ENCODE data around the gene SPCS1. TPM values are rescaled to one million over a fixed set of nuclear protein-coding genes. Genes with fewer than 3 reads are reported as not detected.

Gene SPCS1
- total RNA-seq, 1 donor = 67.0 TPM

- Histone ChIP-seq H3K79me2 (ENCODE audit: insufficient read depth, low read length) (peaks cover 52% of the 10 kb centered on the region), H2AFZ (ENCODE audit: low read length) (no peak overlapping the region), H3K4me1 (ENCODE audit: insufficient read depth, low read length) (peaks cover 23% of the 10 kb centered on the region), H3K4me2 (ENCODE audit: insufficient read depth, low read length) (peak overlapping the region; percentile 100), H3K36me3 (ENCODE audit: insufficient read depth, low read length) (peaks cover 16% of the 10 kb centered on the region), H3K4me3 (ENCODE audit: insufficient read depth, low read length) (peak overlapping the region; percentile 90), H3K9me3 (ENCODE audit: low read depth, low read length) (no peaks in the 10 kb centered on the region), H4K20me1 (ENCODE audit: insufficient read depth, low read length) (no peaks in the 10 kb centered on the region), H3K27me3 (ENCODE audit: insufficient read depth, low read length) (no peaks in the 10 kb centered on the region), H3K27ac (ENCODE audit: low read depth, low read length) (no peak overlapping the region)
- no peak for DNase-seq (ENCODE audit: insufficient read length, low spot score, missing footprints)
- no peak for TF ChIP-seq CTCF (IDR thresholded peaks at IDR 0.05; ENCODE audit: extremely low read depth, low read depth, low read length)
Observed at GRCh38 chr3:52707585-52707984, 1.7 kb downstream of the SPCS1 start.

- H3K27me3 ChIP-seq (ENCODE audit: insufficient read depth, low read length) = no peaks in the 10 kb centered on the region
- no peak for TF ChIP-seq CTCF (IDR thresholded peaks at IDR 0.05; ENCODE audit: extremely low read depth, low read depth, low read length)
- H2AFZ ChIP-seq (ENCODE audit: low read length) = no peak overlapping the region
- no peak for DNase-seq (ENCODE audit: insufficient read length, low spot score, missing footprints)
- H3K4me2 ChIP-seq (ENCODE audit: insufficient read depth, low read length) = no peak overlapping the region
- H3K4me1 ChIP-seq (ENCODE audit: insufficient read depth, low read length) = peaks cover 9% of the 10 kb centered on the region
- H4K20me1 ChIP-seq (ENCODE audit: insufficient read depth, low read length) = no peaks in the 10 kb centered on the region
- H3K27ac ChIP-seq (ENCODE audit: low read depth, low read length) = no peak overlapping the region
- no peaks in the 10 kb centered on the region for H3K9me3 ChIP-seq (ENCODE audit: low read depth, low read length)
- H3K4me3 ChIP-seq (ENCODE audit: insufficient read depth, low read length) = no peak overlapping the region
- peaks cover 24% of the 10 kb centered on the region for H3K79me2 ChIP-seq (ENCODE audit: insufficient read depth, low read length)
- peaks cover 16% of the 10 kb centered on the region for H3K36me3 ChIP-seq (ENCODE audit: insufficient read depth, low read length)
Observed at GRCh38 chr3:52710512-52710911, 4.6 kb downstream of the SPCS1 start.

GRCh38 chr3:52712291-52713212 lies 6.6 kb downstream of the SPCS1 start:
- DNase-seq (ENCODE audit: insufficient read length, low spot score, missing footprints) = no peak
- Histone ChIP-seq H3K36me3 (ENCODE audit: insufficient read depth, low read length) (peaks cover 16% of the 10 kb centered on the region), H3K27ac (ENCODE audit: low read depth, low read length) (no peak overlapping the region), H3K79me2 (ENCODE audit: insufficient read depth, low read length) (peaks cover 7% of the 10 kb centered on the region), H3K9me3 (ENCODE audit: low read depth, low read length) (no peaks in the 10 kb centered on the region), H3K4me3 (ENCODE audit: insufficient read depth, low read length) (no peak overlapping the region), H3K4me1 (ENCODE audit: insufficient read depth, low read length) (peaks cover 4% of the 10 kb centered on the region), H3K4me2 (ENCODE audit: insufficient read depth, low read length) (no peak overlapping the region), H4K20me1 (ENCODE audit: insufficient read depth, low read length) (no peaks in the 10 kb centered on the region), H2AFZ (ENCODE audit: low read length) (no peak overlapping the region), H3K27me3 (ENCODE audit: insufficient read depth, low read length) (no peaks in the 10 kb centered on the region)
- TF ChIP-seq CTCF (IDR thresholded peaks at IDR 0.05; ENCODE audit: extremely low read depth, low read depth, low read length) = no peak

All from osteoblast (primary cell).